HG02840 (cell line): ENCODE data around the gene THSD4.

Source experiments
- ATAC-seq: cut with Tn5 transposase; IDR thresholded peaks from one replicate; pipeline ENCODE4 v1.9.1; 2021; ENCODE audit warnings: mild to moderate bottlenecking, moderate library complexity, moderate number of reproducible peaks; ENCODE audit not compliant: unreplicated experiment, low FRiP score

THSD4 gene

DNA sequence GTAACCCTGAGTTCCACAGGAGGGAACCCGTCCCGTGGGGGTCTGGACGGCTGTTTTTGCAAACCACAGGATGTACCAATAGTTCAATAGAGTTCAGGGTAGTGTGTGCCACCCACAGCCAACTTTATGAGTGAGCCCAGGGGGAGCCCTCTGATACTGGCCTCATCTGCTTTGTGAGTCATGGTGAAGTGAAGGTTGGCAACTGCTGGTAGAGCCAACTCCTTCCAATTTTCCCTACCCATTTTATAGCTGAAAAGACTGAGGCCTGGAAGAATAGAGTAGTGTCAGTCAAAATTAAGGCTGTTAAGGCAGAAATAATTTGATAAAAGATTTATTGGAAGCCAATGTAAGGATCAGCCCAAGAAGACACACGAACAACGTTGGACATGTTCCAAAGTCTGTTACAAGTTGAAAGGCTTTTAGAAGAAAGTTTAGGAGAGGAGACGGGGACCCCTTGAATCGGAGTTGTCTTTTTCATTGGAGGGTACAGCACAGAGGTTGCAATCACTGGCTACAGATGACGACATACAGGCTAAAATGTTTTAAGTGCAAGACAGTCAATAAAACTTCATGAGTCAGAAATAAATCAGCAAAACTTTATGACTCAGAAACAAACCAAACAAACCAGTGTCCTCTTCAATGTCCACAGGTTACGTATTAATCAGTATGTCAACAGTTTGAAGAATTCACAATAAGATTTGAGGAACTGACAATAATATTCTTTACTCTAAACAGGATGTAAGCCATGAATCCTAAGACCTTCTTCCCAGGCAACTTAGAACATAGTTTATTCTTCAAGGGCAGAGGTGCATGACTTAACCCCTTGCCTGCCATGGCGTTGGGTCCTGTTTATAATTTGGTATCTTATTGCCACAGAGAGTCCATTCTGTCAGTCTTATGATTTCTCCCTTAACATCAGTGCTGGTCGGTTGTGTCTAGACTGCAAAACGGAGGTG lies 632.1 kb downstream of the THSD4 start:
- no peak for ATAC-seq

DNA sequence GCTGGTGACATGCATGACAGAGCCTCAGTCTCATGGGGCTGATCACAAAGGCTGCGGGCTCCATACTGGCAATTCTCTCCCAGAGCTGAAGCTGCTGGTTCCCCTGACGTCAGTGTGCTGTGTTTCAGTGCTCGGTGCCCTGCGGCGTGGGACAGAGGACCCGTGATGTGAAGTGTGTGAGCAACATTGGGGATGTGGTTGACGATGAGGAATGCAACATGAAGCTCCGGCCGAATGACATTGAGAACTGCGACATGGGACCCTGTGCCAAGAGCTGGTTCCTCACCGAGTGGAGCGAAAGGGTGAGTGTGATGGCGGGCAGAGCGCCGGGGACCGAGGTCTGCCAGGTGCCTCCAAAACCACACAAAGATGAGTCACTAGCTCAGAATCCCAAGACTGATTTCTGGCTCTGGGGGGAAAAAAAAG lies 633.0 kb downstream of the THSD4 start:
- no peak for ATAC-seq

DNA sequence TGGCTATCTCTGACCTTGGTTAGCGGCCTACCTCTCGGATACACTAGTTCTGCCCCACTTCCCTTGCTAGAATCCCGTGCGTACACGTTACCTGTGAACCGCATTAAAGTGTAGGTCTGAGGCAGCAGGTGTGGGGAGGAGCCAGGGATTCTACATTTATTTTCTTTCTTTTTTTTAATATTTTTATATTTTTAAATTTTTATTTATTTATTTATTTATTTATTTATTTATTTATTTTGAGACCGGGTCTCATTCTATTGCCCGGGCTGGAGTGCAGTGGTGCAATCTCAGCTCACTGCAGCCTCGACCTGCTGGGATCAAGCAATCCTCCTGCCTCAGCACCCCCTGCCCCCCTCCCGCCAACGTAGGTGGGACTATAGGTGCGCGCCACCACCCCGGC lies 634.2 kb downstream of the THSD4 start:
- no peak for ATAC-seq

DNA sequence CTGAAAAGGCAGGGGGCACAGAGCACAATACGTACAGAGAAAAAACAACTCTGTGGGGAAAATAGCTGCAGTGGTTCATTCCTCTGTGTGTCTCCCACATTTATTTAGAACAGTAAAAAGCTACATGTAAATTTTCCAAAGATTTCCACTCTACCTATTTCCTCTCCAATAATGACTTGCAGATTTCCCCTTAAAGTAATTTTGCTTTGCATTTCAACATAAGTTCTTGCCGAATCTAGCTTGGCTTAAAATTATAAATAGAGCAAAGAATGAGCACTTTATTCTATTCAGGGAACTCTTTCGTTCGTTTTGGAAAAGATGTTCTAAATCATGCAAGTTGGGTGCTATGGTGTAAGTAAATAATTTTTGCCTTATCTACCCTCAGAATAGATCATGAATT lies 636.9 kb downstream of the THSD4 start:
- no peak for ATAC-seq

DNA sequence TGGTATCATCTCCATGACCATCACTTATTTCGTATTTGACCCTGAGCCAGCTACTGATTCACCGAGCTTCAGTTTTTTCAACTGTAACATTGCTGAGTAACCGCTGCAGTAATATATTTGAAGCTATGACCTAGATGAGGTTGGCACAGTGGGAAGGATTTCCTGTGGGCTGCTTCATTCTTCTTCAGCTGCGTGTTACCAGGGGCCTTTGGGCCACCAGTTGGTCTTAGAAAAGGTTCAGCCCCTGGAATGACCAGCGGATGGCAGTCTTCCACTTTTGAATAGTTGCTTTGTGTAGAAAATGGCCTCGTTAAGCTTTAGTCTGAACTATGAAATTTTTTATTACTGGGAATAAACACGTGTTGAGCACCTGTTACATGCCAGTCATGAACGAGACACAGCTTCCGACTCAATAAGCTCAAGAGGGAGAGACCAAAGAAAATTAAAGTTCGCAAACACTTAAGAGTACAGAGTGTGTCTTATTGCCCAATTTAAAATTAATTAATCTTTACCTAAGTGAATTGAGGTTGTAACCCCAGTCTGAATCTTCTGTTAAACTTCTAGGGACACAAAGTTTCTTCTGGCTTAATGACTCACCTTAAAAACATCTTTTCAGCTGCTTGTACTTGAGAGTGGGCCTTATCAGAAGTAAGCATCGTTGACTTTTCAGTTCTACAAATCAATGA lies 637.5 kb downstream of the THSD4 start:
- no peak for ATAC-seq

DNA sequence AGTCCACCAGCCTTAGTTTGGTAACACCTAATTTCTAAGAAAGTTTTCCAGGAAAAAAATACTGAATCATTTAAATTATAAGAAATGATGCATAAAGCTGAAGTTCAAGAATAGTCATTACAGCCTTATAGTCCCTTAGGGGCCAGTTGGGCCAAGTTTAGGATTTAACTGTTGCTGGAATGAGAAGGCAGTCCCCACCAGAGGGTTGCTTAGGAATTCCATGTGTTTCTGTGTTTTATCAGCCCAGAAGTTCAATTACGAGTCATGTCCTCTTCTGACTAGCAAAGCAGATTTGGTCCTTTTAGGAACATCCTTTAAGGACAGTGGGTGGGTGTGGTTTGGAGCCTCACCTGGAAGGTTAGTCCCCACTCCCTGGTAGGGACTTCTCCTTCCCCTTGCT lies 638.1 kb downstream of the THSD4 start:
- no peak for ATAC-seq

DNA sequence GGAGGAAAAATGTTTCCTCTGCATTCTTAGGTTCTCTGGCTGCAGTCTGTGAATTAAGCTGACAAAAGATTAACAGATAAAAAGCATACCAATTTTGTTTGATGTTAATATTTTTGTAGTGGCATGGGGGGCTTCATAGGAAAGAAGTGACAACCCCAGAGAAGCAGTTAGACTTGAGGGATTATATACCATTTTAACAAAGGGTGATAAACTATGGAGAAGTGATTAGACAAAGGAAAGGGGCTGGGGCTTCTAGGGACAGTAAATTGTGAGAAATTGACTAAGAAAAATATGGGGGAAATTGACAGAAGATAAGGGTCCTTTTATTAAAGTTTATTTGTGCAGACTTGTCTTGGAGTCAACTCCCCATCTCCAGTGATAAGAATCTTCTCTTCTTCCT lies 639.4 kb downstream of the THSD4 start:
- no peak for ATAC-seq

DNA sequence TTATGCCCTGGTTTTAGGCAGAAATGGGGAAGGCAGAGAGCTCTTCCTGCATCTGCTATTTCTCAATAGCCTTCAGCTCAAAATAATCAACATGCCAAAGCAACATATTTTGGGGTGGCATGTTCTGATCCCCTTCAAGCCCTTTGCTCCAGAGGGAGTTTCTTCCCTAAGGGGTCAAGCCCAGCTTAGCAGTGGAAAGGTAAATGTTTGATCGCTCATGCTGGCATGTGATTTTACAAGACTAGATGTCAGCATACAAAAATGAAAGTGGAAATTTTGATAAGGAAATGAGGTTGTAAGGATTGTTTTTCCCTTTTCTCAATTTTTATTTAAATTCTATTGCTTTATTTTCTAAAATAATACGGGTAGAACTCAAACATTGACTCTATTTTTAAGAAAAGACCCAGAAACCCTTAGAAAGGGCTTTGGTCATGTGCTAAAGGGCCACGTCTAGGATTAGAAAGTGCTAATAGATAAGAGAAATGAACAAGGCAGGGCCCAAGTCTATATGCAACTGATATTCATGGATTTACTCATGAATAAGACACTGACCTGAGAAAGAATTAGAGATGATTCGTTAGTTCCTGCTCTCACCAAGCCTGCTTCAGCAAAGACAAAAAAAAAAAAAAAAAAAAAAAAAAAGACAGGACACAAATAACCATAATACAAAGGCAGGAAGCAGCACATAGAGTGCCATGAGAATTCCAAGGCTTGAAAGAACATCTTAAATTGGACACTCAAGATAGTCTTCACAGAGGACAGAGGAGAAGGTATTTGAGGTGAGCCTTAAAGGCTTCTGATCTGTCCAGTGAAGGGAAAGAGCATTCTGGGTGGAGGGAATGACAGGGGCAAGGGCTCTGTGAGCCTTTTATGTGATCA lies 640.1 kb downstream of the THSD4 start:
- no peak for ATAC-seq

DNA sequence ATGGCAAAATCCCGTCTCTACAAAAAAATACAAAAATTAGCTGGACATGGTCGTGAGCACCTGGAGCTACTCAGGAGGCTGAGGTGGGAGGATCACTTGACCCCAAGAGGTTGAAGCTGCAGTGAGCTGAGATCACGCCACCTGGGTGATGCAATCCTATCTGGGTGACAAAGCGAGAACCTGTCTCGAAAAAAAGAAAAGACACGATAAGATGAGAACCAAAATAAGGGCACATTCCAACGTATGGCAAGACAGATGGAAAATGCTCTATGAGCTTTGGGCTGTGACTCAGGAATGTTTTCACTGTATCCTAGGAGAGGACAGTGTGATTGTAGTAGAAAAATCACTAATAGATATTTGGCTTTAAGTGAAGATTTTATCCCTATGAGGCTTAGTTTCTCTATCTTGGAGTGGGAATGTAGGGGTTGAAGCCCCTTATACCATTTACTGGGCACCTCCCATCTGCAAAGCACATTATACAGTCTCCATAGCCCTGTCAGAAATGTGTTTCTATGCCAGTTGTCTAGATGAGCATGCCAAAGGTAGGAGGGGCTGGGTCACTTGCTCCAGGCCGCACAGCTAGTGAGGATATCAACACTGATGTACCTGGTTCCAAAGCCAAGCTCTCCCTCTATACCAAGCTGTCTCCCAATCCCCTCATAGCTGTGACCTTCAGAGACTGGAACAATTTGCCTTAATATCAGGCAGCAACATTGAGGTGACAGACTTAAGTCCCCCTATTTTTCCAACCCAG lies 641.5 kb downstream of the THSD4 start:
- ATAC-seq: no peak

DNA sequence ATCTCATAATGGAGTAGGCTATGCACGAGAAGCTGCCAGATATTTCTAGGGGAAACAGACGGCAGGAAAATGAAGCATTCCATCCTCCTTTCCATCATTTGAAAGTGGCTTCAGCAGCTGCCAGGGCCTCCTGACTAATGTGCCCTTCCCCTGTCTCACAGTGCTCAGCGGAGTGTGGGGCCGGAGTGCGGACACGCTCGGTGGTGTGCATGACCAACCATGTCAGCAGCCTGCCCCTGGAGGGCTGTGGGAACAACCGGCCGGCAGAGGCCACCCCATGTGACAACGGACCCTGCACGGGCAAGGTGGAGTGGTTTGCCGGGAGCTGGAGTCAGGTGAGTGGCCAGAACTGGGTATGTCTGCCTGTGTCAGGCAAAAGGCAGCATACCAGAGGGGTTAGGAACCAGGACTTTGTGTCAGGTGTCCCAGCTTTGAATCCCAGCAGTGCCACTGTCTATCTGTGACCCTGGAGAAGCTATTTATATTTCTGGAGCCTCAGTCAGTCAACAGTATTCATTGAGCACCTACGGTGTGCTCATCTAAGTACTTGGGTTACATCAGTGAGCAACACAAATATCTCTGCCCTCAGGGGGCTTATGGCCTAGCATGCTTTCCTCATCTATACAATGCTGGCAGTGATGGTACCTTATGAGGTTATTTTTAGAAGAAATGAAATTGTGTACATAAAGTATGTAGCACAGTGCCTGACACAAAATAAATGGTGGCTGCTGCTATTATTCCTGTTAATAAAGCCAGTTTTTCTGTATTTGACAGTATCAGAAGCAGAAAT lies 642.7 kb downstream of the THSD4 start:
- no peak for ATAC-seq

DNA sequence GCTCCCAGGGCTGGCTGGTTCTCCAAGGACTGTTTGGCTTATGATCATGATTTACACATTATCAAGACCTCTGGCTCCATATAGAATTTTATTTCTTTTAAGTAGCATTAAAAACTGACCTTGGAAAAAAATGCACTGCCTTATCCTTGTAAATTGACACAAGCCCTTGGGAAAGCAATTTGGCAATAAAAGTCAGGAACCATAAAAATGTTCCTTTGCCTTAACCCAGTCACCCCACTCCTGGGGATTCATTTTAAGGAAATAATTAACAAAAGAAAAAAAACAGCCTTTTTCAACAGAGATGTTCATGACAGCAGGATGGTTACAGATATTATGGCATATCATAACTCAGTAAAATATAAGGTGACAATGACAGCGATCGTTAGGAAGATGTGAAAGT lies 643.4 kb downstream of the THSD4 start:
- ATAC-seq: no peak

DNA sequence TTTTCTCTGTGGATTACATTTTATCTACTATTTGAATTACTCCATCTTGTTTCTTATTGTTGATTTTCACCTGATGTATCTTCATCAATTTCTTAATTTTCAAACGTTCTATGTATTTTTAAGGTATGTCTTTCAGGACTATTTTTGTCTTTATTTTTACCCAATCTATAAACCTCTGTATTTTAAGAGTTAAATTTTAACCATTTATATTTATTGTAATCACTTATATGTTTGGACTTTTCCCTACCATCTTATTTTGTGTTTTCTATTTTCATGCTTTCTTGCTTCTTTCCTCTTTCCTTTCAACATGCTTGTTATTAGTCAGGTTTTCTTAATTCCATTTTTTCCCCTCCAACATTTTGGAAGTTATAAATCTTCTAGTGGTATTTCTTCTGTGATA lies 645.6 kb downstream of the THSD4 start:
- no peak for ATAC-seq

DNA sequence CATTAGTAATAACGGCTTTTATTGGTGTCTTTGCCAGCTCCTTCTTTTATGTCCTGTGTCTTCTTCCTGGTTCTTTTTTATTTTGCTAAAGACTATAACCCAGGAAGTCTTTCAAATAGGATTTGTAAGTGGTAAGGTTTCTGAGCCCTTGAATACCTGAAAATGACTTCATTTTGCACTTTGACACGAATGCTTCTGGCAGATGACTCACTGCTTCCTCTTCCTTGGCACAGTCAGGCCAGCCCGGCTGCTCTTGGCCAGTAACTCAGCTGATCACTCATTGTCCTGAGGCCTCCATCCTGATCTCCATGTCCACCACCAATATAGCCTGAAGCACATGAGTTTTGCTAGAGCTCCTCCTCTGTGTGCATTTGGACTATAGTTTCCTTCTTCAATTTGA lies 646.4 kb downstream of the THSD4 start:
- ATAC-seq: no peak

DNA sequence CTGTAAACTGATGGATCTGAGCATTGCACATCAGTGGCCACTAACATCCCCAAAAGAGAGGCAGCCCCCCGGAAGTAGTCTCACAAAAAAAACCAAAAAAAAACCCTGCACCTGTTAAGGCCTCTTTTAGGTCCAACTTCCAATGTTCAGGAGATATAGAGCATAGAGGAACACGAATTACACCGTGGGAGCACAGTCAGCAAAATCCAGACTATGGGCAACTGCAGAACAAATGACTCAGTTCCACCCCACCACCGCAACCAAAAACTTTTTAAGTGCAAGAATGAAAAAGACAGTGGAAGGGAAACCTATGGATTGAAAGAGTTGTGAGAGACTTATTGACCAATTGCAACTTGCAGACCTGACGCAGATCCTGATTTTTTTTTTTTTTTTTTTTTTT lies 652.9 kb downstream of the THSD4 start:
- ATAC-seq: no peak

DNA sequence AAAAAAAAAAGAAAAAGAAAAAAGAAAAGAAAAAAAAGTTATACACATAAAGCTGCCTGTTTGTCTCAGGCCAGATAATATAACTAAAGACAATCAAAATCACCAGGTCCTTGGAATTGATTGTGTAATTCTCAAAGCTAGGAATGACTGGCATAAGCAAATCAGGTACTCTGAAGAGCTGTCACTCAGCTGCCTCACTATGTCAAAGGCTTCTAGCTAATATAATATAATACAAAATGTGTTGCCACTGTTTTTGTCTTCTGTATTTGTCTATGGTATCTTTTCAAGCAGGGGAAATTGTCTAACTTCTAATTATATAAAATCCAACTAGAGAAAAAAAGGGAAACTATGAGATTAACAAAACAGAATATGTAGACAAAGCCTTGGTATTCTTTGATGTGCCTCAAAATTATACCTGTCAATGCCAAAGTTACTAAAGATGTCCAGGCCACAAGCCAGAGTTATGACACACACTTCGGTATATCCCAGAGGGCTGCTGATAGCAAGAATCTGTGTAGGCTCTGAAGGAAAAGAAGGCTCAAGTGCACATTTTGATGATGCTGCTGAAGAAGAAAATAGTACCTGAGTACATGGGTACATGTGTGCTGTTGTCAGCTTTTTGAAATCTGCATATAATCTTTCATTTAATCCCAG lies 658.1 kb downstream of the THSD4 start:
- ATAC-seq: no peak

DNA sequence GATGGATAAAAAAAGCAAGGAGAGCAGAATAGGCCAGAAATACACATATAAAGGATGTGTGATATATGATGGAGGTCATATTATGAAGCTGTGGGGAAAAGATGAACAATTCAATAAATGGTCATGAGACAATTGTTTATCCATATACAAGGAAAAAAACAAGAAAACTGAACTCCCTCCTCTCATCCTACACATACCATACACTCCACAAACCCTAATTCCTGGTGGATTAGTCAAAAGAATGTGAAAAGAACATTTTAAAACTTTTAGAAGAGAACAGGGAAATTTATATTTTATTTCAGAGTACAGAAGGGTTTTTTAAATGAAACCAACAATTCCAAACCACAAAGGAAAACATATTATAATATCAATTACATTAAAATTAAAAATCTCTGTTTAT lies 660.6 kb downstream of the THSD4 start:
- no peak for ATAC-seq

DNA sequence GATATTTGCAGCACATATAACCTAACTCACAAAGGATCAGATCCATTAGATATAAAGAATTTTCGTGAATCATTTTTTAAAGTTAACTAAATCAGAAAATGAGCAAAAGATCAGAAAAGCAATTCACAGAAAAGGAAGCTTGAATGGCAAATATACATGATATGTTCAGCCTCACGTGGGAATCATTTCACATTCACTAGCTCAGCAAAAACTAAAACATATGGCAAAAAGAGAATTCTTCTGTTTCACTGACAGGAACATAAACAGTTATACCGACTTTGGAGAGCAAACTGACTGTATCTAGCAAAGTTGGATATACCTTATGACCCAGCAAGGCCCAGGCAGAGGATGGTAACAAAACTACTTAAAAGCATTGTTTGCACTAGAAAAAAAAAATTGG lies 661.0 kb downstream of the THSD4 start:
- no peak for ATAC-seq

DNA sequence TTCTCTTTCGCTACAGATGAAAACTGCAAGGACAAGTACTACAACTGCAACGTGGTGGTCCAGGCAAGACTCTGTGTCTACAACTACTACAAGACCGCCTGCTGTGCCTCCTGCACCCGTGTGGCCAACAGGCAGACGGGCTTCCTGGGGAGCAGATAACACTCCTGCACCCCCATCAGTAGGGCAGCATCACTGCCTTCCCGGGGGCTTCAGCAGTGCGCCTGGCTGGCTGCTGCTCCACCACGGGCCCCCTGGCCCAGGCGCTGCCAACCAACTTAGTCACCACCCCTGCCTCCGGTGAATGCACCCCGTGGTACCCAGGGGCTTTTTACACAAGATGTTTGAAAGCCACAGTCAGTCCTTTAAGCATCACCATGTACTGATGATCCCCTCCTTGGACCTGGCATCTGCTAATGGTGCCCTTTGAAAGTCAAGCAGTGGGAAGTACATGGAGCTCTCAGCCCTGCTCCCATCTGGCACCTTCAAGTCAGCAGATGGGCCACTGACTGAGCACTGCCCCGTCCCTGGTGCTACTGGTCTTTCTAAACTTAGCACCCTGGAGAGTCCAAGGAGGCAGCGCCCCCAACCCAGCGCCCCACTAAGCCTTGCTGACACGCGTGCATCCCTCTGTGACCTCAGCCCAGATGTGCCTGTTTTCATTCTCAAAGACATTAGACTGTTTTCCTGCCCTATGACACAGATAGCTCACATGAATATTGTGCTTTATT lies 662.1 kb downstream of the THSD4 start:
- no peak for ATAC-seq
